ENCODE data around the gene GDF10. TPM values are rescaled to one million over a fixed set of nuclear protein-coding genes. Genes with fewer than 3 reads are reported as not detected.

Gene GDF10
- total and polyA plus RNA-seq, 2 of the 13 experiments (the other 11 are each of a cell fraction or from before 2014, with no cell fraction given) = 0.03 TPM; not detected in 1

- TF ChIP-seq ZNF280D (CRISPR knock-in tag; IDR thresholded peaks at IDR 0.05) (no peak), ZNF550 (CRISPR knock-in tag; IDR thresholded peaks at IDR 0.05; ENCODE audit: borderline replicate concordance) (no peak), ZNF513 (CRISPR knock-in tag; conservative IDR thresholded peaks at IDR 0.05) (no peak), POGK (CRISPR knock-in tag; conservative IDR thresholded peaks at IDR 0.05) (no peak), NR2F6 (IDR thresholded peaks at IDR 0.05) (no peak), NR2F6 (CRISPR knock-in tag; IDR thresholded peaks at IDR 0.05) (no peak), TBP (CRISPR knock-in tag; IDR thresholded peaks at IDR 0.05) (no peak), ZMYM2 (CRISPR knock-in tag; IDR thresholded peaks at IDR 0.05) (no peak), ZNF44 (CRISPR knock-in tag; IDR thresholded peaks at IDR 0.05) (no peak), AKAP8 (CRISPR knock-in tag; IDR thresholded peaks at IDR 0.05) (no peak), EEA1 (CRISPR knock-in tag; IDR thresholded peaks at IDR 0.05; ENCODE audit: borderline replicate concordance) (no peak), SMAD1 (CRISPR knock-in tag; IDR thresholded peaks at IDR 0.05; ENCODE audit: borderline replicate concordance, low read depth) (no peak), ZNF773 (CRISPR knock-in tag; IDR thresholded peaks at IDR 0.05; ENCODE audit: borderline replicate concordance) (no peak), ZNF484 (CRISPR knock-in tag; IDR thresholded peaks at IDR 0.05; ENCODE audit: borderline replicate concordance, low read depth) (no peak), TCF7 (IDR thresholded peaks at IDR 0.05; ENCODE audit: low read depth) (no peak), ZGPAT (CRISPR knock-in tag; IDR thresholded peaks at IDR 0.05) (no peak)
- intact Hi-C loops (cut with micrococcal nuclease; ENCODE audit: unreplicated experiment) (no loop called here), in situ Hi-C loops (cut with HindIII; ENCODE audit: extremely low pct_ligation_motif_present, low pct_unique_long_range_greater_than_20kb) (no loop called here)
- FAIRE-seq (no peak), DNase-seq (ENCODE audit: low spot score) (no peak), ATAC-seq (no peak)
- Histone ChIP-seq H2AFZ (ENCODE audit: low read length) (no peak overlapping the region), H3K36me3 (replicated peaks in 1 of 2; ENCODE audit: control insufficient read depth in 1 of 2, insufficient read depth in 2 of 2, low read length in 2 of 2) (no peaks in the 10 kb centered on the region), H3K4me3 (replicated peaks in 1 of 3; ENCODE audit: insufficient read depth in 1 of 3, low read depth in 2 of 3, low read length in 3 of 3) (no peak overlapping the region), H4K20me1 (ENCODE audit: insufficient read depth, low read length) (no peaks in the 10 kb centered on the region), H3K9ac (ENCODE audit: insufficient read depth, low read depth, low read length) (no peak overlapping the region), H3K4me2 (ENCODE audit: low read depth, low read length) (no peak overlapping the region), H3K9me3 (ENCODE audit: low read length) (no peaks in the 10 kb centered on the region), H3K27ac (ENCODE audit: extremely low read length, insufficient read depth, low read length) (no peak overlapping the region), H3K79me2 (ENCODE audit: insufficient read depth, low read length) (no peaks in the 10 kb centered on the region), H3K27me3 (ENCODE audit: control insufficient read depth in 1 of 2, insufficient read depth in 2 of 2, low read length in 2 of 2) (peaks cover 0 to 3% of the 10 kb centered on the region in 2 experiments; a peak in 1 of 5 replicates), H3K4me1 (ENCODE audit: insufficient read depth, low read length) (peaks cover 12% of the 10 kb centered on the region; the same call in 1 of the 2 replicates)
- ChIA-PET POLR2A (no interaction called here), CTCF (ENCODE audit: low intra/inter-chr PET ratio, low total read pairs) (no interaction called here)
- no TSS peak for BruUV-seq (replicated peaks)
- 63% methylated on average over 1 of the region's 1 CpG for WGBS (ENCODE audit: low lambda C conversion rate)
Measured at GRCh38 chr10:47261121-47261520, 38.9 kb upstream of the GDF10 start.

Data from HepG2 (cell line).